Stimulated activated CD4-positive, alpha-beta T cell treated with anti-CD3 and anti-CD28 coated beads, Interleukin-1b, Interleukin-23, amount 100 ng/mL, for 24 hours (primary cell): ENCODE measurements around the gene PPARA.

ENCODE experiments used
- DNase-seq, 4 experiments: peaks; one replicate each; pipeline ENCODE4 v3.0.0-alpha.2; 2020; ENCODE audit warnings: low read depth in 4 of 4, low spot score in 1 of 4

The PPARA gene

DNA sequence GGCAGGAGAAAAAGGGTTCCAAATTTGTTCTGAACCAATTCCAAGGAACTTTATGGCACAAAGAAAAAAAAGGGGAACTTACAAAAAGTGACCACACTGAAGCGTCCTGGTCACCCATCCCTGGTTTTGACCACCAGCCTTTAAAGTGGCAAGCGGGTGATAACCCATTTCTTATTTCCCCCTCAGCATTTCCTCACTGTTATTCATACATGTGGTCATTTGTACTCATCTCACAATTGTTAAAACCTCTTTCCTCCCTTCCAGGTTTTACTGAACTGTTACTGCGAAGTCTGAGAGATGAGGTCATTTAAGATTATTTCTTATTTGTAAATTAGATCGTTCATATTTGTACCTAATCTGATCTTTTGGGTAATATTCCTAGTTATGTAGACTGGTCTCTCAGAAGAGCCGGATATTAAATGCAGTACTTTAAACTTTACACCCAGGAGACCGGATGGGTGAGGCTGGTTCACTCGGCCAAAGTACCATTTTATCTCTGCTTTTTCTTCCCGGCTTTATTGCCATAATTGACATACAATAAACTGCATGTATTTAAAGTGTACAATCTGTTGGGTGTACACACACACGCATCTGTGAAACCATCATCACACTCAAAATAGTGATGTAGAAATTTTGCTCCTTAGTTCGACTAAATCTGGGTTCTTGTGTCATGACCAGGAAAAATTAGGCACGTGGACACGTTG lies 52.7 kb downstream of the PPARA start:
- no peak for DNase-seq

GRCh38 chr22:46203601-46203980 lies 53.3 kb downstream of the PPARA start:
- no peak for DNase-seq

DNA sequence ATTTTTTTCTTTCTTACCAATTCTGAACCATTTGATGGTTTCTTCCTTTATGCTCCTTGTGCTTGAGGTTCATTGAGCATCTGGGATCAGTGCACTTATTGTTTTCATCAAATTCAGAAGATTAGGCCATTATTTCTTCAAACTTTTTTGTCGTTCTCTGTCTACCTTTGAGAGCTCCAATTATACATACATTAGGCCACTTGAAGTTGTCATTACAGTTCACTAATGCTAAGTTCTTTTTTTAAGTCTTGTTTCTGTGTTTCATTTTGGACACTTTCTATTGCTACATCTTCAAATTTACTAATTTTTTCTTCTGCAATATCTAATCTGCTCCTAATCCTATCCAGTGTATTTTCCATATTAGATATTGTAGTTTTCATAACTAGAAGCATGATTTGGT lies 58.9 kb downstream of the PPARA start:
- DNase-seq: no peak

- DNase-seq: no peak
These were observed 61.9 kb downstream of the PPARA start for GRCh38 chr22:46212195-46212594.

GRCh38 chr22:46213052-46213451 lies 62.7 kb downstream of the PPARA start:
- DNase-seq: no peak

- DNase-seq: no peak
These were observed 63.8 kb downstream of the PPARA start for GRCh38 chr22:46214149-46214548.

- no peak for DNase-seq
These were observed 64.3 kb downstream of the PPARA start for GRCh38 chr22:46214616-46215015.

GRCh38 chr22:46219636-46220035 lies 69.3 kb downstream of the PPARA start:
- no peak for DNase-seq

DNA sequence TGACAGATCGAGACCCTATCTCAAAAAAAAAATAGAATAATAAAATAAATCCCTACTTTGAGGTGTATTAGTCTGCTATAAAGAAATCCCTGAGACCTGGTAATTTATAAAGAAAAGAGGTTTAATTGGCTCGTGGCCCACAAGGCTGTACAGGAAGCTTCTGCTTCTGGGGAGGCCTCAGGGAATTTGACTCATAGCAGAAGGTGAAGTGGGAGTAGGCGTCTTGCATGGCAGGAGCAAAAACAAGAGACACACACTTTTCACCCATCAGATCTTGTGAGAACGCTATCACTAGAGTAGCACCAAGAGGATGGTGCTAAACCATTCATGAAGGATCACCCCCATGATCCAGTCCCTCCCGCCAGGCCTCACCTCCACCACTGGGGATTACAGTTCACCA lies 70.6 kb downstream of the PPARA start:
- DNase-seq: no peak

DNA sequence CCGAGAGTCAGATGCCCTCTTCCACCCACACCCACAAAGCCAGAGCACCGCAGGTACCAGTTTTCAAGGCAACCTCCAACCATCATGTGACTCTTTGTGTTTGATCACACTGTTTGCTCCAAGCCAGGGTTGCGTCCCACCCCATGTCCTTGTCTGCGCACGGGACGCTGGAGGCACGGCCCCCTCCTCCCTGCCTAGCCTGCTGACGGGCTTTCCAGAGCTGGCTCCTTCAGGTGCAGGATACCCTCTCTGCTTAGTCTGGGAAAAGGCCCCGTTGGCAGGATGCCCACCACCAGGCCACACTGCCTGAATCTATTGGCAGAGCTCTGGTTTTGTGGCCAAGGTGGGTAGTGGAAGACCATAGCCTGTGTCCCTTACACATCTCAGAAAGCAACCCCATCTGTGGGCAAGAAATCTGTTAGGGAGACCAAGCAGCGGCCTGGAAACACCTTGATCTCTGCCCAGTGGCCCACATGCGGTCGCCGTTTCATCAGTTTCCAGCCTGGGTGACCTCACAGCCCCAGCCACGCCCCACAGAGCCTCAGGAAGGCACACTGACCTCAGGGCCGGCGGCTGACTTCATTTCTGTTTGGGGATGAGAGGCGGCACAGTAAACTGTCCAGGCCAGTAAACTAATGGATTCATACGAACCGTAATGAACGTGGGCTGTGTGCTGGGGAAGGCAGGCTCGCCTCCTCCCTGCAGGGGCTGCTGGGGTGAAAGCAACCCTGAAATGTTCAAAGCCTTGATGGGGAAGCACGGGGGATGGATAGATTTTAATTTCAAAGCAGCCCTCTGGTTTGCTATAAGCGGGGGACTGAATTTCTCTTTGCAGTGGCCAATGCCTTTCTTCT lies 73.9 kb downstream of the PPARA start:
- DNase-seq: no peak

- no peak for DNase-seq
These were observed 74.6 kb downstream of the PPARA start for GRCh38 chr22:46224898-46225290.

DNA sequence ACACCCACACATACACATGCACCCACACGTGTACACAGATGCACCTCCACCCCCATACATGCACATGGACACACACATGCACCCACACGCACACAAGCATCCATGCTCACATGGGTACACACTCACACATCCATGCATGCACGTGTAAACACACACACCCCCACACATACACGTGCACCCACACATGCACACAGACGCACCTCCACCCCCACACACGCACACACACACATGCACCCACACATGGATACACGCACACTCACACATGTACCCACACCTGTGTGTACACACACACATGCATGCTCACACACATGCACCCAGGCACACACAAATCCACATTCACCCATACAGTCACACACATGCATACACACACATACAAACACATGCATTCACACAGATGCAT lies 75.3 kb downstream of the PPARA start:
- no peak for DNase-seq

DNA sequence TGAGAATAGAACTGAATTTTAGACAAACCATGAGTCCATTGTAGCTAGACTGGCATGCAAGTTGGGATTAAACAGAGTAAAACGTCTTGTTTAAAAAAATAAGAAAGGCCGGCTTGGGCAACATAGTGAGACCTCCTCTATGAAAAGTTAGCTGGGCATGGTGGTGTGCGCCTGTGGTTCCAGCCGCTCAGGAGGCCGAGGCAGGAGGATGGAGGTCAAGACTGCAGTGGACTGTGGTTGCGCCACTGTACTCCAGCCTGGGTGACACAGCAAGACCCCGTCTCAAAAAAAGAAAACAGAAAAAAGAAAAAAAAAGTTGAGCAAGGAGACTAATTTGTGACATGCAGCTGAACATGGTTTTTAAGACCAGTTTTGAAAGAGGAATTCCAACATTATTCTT lies 76.3 kb downstream of the PPARA start:
- DNase-seq: no peak

- DNase-seq: no peak
These were observed 79.4 kb downstream of the PPARA start for GRCh38 chr22:46229701-46230100.

DNA sequence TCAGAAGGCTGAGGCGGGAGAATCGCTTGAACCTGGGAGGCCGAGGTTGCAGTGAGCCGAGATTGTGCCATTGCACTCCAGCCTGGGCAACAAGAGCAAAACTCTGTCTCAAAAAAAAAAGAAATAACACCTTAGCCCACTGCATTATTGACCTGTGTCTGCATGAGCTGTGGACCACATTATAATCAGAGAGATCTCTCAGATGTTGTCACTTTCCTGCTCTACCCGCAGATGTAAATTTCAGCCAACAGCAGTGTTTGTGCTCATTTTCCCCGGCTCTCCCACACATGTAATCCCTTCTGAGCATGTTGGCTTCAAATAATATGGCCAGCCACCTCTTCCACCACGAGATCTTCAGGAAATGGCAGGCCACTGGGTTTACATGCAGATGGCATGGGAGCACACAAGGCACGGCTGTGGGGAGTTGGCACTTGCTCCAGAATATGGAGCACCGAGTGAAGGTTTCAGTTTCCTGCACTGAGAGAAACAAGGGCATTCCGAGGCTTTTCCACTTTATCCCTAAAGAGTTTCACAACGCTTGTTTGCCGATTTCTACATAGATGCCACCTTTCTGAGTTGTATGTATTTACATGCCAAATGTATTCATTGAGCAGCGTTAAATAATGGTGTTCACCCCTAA lies 80.1 kb downstream of the PPARA start:
- DNase-seq: no peak

DNA sequence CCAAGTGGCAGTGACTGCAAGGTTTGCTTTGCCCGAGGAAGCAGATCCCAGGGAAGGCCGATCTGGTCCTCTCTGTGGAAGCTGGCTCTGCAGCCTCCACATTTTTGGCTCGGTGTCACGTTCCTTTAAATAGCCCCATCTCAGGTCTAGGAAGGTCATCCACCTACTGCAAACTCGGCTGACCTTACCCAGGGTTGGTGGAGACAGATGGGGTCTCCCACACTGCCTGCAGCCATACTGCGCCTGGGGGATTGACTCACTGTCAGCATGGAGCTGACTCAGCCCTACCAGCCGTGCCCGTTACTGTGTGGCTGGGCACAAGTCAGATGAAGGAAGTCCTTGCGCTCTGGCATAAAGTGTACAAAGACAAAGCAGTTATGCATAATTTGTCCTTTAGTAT lies 82.9 kb downstream of the PPARA start:
- no peak for DNase-seq

DNA sequence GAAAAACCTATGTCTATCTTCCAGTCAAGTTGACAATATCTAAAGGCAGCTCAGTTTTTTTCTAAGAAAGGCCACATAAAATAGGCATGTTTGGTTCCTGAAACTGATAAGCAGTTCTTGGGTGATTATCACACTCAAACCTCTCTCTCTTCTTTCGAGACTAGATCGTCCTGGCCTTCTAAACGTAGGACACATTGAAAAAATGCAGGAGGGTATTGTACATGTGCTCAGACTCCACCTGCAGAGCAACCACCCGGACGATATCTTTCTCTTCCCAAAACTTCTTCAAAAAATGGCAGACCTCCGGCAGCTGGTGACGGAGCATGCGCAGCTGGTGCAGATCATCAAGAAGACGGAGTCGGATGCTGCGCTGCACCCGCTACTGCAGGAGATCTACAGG lies 84.6 kb downstream of the PPARA start:
- no peak for DNase-seq

GRCh38 chr22:46237453-46238124 lies 87.3 kb downstream of the PPARA start:
- no peak for DNase-seq

- no peak for DNase-seq
These were observed 88.2 kb downstream of the PPARA start for GRCh38 chr22:46238541-46238940.

DNA sequence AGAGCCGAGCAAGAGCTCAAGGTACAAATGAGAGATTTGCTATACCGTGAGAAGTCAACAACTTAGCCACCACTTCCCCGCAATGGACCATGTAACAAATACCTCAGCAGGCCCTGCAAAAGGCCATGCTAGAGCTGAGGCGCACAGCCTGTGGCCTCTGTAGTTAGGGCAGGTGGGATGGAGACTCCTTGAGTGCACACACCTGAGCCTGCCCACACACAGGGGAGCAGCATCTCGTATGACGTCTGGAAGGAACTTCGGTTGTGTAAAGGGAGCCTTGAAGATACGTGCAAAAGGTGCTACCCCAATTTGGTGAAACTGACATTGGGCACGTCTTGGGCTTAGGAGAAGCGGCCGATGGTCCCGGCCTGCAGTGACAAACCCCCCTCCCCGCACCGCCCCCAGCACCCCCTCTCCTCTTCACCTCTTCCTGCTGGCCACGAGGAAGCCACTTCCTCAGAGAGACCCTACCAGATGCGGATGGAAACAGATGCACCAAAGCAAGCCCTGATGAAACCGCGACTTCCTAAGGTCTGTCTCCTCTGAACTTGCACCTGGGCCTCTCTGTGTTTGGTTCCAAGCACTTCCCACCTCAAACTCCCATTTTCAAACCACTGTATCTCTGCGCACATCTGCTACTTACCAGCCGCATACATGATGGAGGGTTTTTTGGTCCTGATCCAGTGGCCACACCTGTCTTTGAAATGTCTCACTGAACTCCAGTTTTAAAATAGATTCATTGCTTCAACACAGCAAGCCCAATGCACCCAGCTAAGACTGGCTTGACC lies 89.1 kb downstream of the PPARA start:
- no peak for DNase-seq

DNA sequence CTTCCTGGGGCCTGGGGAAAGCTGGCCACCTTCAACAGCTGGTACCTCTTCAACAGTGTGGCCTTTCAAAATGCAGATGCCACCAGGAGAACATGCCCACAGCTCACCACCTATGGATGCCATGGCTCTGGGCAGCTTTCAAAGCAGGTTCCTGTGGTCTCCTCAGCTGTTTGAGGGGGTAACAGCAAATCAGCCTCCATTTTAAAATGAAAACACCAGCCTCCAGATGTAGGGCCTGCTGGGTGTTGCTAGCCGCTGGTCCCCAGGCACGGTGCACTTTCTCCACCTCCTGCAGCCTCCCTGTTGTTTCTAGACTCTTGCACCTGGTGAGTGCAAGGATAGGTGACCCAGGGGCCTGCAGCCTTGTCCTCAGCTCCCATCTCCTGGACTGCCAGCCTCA lies 89.7 kb downstream of the PPARA start:
- no peak for DNase-seq
